Skeletal muscle tissue (tissue), 4 donors: ENCODE measurements around the gene CAMKMT. TPM values are rescaled to one million over a fixed set of nuclear protein-coding genes. Genes with fewer than 3 reads are reported as not detected.

ENCODE experiments used
- H3K27ac ChIP-seq: one replicate; pipeline ENCODE4 v1.7.0; 2013; ENCODE audit warnings: mild to moderate bottlenecking, low read depth, low read length, inconsistent platforms
- H3K27me3 ChIP-seq, 3 donors: one replicate each; pipeline ENCODE4 v1.7.0; 2013; ENCODE audit warnings: low read length in 3 of 3; ENCODE audit not compliant: control insufficient read depth in 3 of 3, insufficient read depth in 3 of 3
- H3K36me3 ChIP-seq, 3 donors: one replicate each; pipeline ENCODE4 v1.7.0; 2013; ENCODE audit warnings: low read length in 3 of 3; ENCODE audit not compliant: control insufficient read depth in 3 of 3, insufficient read depth in 3 of 3
- H3K4me1 ChIP-seq, 3 donors: one replicate each; pipeline ENCODE4 v1.7.0; 2013; ENCODE audit warnings: low read length in 3 of 3, mild to moderate bottlenecking in 3 of 3; ENCODE audit not compliant: control insufficient read depth in 3 of 3, insufficient read depth in 3 of 3
- H3K4me3 ChIP-seq, 3 donors: one replicate each; pipeline ENCODE4 v1.7.0; 2013; ENCODE audit warnings: low read length in 3 of 3
- H3K9ac ChIP-seq, 3 donors: one replicate each; pipeline ENCODE4 v1.7.0; 2013; ENCODE audit warnings: low read length in 3 of 3, mild to moderate bottlenecking in 3 of 3, moderate library complexity in 2 of 3, low read depth in 1 of 3
- H3K9me3 ChIP-seq, 3 donors: one replicate each; pipeline ENCODE4 v1.7.0; 2013; ENCODE audit warnings: low read length in 3 of 3; ENCODE audit not compliant: control insufficient read depth in 3 of 3
- total RNA-seq: library from RNA; depleted of rRNA; stranded (reverse); fragments of >200 nt; gene quantifications from one replicate; pipeline ENCODE4 v1.2.3, GENCODE V29; 2014
- donor health status: Osteomylitis.

CAMKMT gene
- total RNA-seq, 1 donor from 2014 or later: 5.2 TPM

- no peak overlapping the region for H3K4me3 ChIP-seq
Observed at GRCh38 chr2:44777036-44777435, 415.3 kb downstream of the CAMKMT start.

DNA sequence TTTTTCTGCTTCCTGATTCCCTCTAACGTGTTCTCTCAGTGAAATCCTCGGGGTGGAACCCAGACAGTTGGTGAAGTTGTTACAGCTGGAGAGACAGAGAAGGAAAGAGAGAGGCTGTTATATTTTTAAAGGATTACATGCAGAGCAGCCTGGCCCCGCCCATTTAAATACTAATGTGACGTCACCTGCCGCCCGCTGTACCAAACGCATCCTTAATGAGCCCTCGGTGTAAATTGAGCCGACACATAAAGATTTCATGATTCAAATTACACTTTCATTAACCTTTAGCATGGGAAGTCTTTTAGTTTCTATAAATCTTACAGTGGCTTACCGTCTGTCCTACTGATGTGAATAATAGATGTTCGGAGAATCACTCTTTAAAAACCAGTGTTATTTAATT is 415.8 kb downstream of the CAMKMT start:
- no peak overlapping the region for H3K27ac ChIP-seq
- peaks cover 0 to 4% (median 3%) of the 10 kb centered on the region in 3 donors for H3K9me3 ChIP-seq
- H3K9ac ChIP-seq: no peak overlapping the region
- H3K27me3 ChIP-seq: peaks cover 0 to 2% (median 0%) of the 10 kb centered on the region in 3 donors
- H3K4me1 ChIP-seq: peaks cover 0 to 4% (median 0%) of the 10 kb centered on the region in 3 donors
- H3K4me3 ChIP-seq: no peak overlapping the region
- H3K36me3 ChIP-seq: no peaks in the 10 kb centered on the region

More at GRCh38 chr2:44777036-44777435, 415.3 kb downstream of the CAMKMT start:
- H3K4me1 ChIP-seq: peaks cover 0 to 4% (median 0%) of the 10 kb centered on the region in 3 donors
- H3K9me3 ChIP-seq: peaks cover 0 to 4% (median 3%) of the 10 kb centered on the region in 3 donors
- H3K9ac ChIP-seq: no peak overlapping the region
- H3K36me3 ChIP-seq: no peaks in the 10 kb centered on the region
- peaks cover 0 to 2% (median 0%) of the 10 kb centered on the region in 3 donors for H3K27me3 ChIP-seq
- H3K27ac ChIP-seq: no peak overlapping the region

GRCh38 chr2:44778221-44778654 is 416.5 kb downstream of the CAMKMT start:
- peak overlapping the region in 1 of 3 donors; percentile 1 for H3K4me3 ChIP-seq
- H3K36me3 ChIP-seq: no peaks in the 10 kb centered on the region
- peaks cover 0 to 4% (median 0%) of the 10 kb centered on the region in 3 donors for H3K4me1 ChIP-seq
- H3K27me3 ChIP-seq: peaks cover 0 to 2% (median 0%) of the 10 kb centered on the region in 3 donors
- H3K27ac ChIP-seq: no peak overlapping the region
- H3K9me3 ChIP-seq: peaks cover 0 to 4% (median 3%) of the 10 kb centered on the region in 3 donors
- H3K9ac ChIP-seq: no peak overlapping the region

DNA sequence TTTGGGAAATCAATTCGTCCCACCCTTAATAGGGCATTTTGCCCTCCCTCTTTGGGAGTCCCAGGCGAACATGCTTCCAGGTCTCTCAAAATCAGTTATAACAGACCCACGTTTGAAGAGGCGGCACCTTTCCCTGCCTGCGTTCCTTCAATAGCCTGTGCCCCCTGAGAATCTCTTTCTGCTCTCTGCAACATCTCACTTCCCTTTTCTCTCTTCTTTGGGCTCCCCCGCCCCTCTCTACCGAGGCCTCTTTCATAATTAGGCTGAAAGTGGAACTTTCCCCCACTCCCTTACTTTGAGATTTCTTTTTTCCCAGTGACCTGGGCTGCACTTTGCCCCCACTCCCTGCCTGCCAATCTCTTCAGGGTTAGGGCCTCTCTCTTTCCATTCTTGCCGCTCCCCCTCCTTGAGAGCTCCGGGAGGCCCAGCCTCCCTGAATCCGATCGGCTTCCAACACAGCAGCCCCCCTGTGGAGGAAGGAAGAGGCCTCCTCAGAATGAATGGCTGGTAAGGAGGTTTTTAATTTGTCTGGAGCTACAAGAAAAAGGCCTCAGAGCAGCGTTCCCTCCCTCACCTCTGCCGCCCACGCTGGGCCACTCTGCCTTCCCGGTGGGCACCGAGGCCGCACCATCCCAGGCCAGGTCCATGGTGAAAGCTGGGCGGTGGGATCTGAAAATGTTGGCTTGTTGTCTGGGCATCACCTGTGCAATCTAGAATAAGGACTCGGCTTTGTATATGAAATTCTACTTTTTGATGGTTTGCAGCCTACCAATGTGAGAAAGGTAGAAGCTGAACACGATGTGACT is 417.1 kb downstream of the CAMKMT start:
- peaks cover 0 to 4% (median 0%) of the 10 kb centered on the region in 3 donors for H3K4me1 ChIP-seq
- H3K27ac ChIP-seq: no peak overlapping the region
- H3K9me3 ChIP-seq: peaks cover 0 to 4% (median 3%) of the 10 kb centered on the region in 3 donors
- H3K4me3 ChIP-seq: no peak overlapping the region
- no peaks in the 10 kb centered on the region for H3K36me3 ChIP-seq
- H3K9ac ChIP-seq: no peak overlapping the region
- H3K27me3 ChIP-seq: peaks cover 0 to 2% (median 0%) of the 10 kb centered on the region in 3 donors

DNA sequence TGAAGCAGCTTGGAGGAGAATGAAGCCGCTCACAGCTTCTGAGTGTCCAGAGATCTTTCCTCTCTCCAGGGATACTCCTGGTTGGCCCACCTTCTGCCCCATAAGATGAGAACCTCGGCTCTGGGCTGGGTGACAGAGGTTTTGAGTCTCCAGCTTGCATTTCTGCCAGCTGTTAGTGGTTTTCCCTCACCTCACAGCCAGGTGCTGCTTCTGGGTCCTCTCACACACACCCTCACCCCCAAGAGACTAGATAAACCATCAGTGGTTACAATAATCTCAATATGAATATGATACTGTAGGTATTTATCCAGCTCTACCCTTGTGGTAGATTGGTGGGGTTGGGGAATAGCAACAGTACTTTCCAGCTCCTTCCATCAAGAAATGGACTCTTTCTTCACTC is 418.0 kb downstream of the CAMKMT start:
- Histone ChIP-seq H3K27me3 (peaks cover 0 to 2% (median 0%) of the 10 kb centered on the region in 3 donors), H3K36me3 (no peaks in the 10 kb centered on the region), H3K9ac (no peak overlapping the region), H3K4me3 (no peak overlapping the region), H3K27ac (no peak overlapping the region), H3K9me3 (peaks cover 0 to 4% (median 3%) of the 10 kb centered on the region in 3 donors), H3K4me1 (peaks cover 0 to 4% (median 0%) of the 10 kb centered on the region in 3 donors)

- no peaks in the 10 kb centered on the region for H3K36me3 ChIP-seq
- no peak overlapping the region for H3K9ac ChIP-seq
- H3K4me3 ChIP-seq: no peak overlapping the region
- H3K9me3 ChIP-seq: peaks cover 0 to 4% (median 3%) of the 10 kb centered on the region in 3 donors
- no peak overlapping the region for H3K27ac ChIP-seq
- peaks cover 0 to 2% (median 0%) of the 10 kb centered on the region in 3 donors for H3K27me3 ChIP-seq
- H3K4me1 ChIP-seq: peaks cover 0 to 4% (median 0%) of the 10 kb centered on the region in 3 donors
Observed at GRCh38 chr2:44780406-44780805, 418.7 kb downstream of the CAMKMT start.

DNA sequence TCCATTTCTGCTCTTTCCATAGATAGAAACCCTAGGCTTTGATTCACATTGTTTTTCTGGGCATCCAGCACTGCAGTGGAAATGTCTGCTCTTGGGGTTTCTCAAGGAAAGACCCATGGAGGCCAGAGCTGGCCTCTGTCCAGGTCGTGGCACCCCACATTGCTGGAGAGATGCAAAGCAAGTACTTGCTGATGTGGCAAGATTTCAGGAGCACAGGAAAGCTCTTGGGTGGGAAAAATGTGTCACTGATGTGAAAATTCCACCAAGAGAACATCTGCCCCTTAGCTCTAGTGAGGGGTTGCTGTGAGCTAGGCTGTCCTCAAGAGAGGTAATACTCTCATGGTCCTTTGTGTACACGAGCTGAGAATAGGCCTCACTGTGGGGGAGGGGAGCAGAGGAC is 423.7 kb downstream of the CAMKMT start:
- Histone ChIP-seq H3K9ac (no peak overlapping the region), H3K36me3 (no peaks in the 10 kb centered on the region), H3K4me1 (no peaks in the 10 kb centered on the region), H3K9me3 (peaks cover 0 to 2% (median 0%) of the 10 kb centered on the region in 3 donors), H3K4me3 (no peak overlapping the region), H3K27me3 (no peaks in the 10 kb centered on the region), H3K27ac (no peak overlapping the region)

- Histone ChIP-seq H3K27me3 (no peaks in the 10 kb centered on the region), H3K4me3 (no peak overlapping the region), H3K36me3 (no peaks in the 10 kb centered on the region), H3K9me3 (no peaks in the 10 kb centered on the region), H3K4me1 (no peaks in the 10 kb centered on the region), H3K9ac (no peak overlapping the region), H3K27ac (no peak overlapping the region)
Observed at GRCh38 chr2:44786045-44786816, 424.5 kb downstream of the CAMKMT start.

GRCh38 chr2:44786817-44787214 is 425.1 kb downstream of the CAMKMT start:
- Histone ChIP-seq H3K4me1 (no peaks in the 10 kb centered on the region), H3K9me3 (no peaks in the 10 kb centered on the region), H3K9ac (no peak overlapping the region), H3K36me3 (no peaks in the 10 kb centered on the region), H3K27me3 (peaks cover 0 to 4% (median 4%) of the 10 kb centered on the region in 3 donors), H3K4me3 (no peak overlapping the region), H3K27ac (no peak overlapping the region)
